Right atrium auricular region (tissue), 2 donors: ENCODE measurements around the gene CCDC196. TPM values are rescaled to one million over a fixed set of nuclear protein-coding genes. Genes with fewer than 3 reads are reported as not detected.
"Not testable (repeated sequence)": the region's sequence is repeated elsewhere in the genome, so short reads cannot be mapped to it uniquely, and the experiment has no call there.

ENCODE experiments used
- DNase-seq: peaks from one replicate; pipeline ENCODE4 v3.0.0-alpha.2; 2019; ENCODE audit warnings: low spot score
- H3K27ac ChIP-seq, 2 donors: fragments of 200-600 bp; sonication (generic); 1 replicate in 1 of 2; 2 replicates in 1 of 2; pipeline ENCODE4 v1.5.1; 2016 to 2019
- H3K27me3 ChIP-seq, 2 donors: fragments of 200-600 bp; sonication (generic); one replicate each; pipeline versions ENCODE4 v1.5.1 to v1.6.0; 2017 to 2019
- H3K36me3 ChIP-seq: fragments of 200-600 bp; sonication (generic); one replicate; pipeline ENCODE4 v1.5.1; 2016
- H3K4me1 ChIP-seq, 2 donors: fragments of 200-600 bp; sonication (generic); one replicate each; pipeline versions ENCODE4 v1.5.1 to v1.6.0; 2017 to 2019
- H3K4me3 ChIP-seq, 2 donors: fragments of 200-600 bp; sonication (generic); 1 replicate in 1 of 2; 2 replicates in 1 of 2; pipeline ENCODE4 v1.5.1; 2017 to 2019; ENCODE audit warnings: mild to moderate bottlenecking in 1 of 2, moderate library complexity in 1 of 2
- H3K9me3 ChIP-seq, 2 donors: fragments of 200-600 bp; sonication (generic); one replicate each; pipeline ENCODE4 v1.5.1; 2019
- CTCF ChIP-seq, 2 donors: fragments of 200-600 bp; sonication (generic); IDR thresholded peaks; one replicate each; pipeline ENCODE4 v1.5.1; 2019; ENCODE audit warnings: antibody characterized with exemption in 2 of 2
- total RNA-seq, 2 donors: library from RNA; depleted of rRNA; stranded (reverse); fragments of >200 nt; gene quantifications; one replicate each; pipeline ENCODE4 v1.1.0, GENCODE V29; 2016

CCDC196 gene
- total RNA-seq, 2 donors from 2014 or later, result not detected

GRCh38 chr14:66543996-66544395 is 57.8 kb downstream of the CCDC196 start:
- Histone ChIP-seq H3K36me3 (no peaks in the 10 kb centered on the region), H3K4me1 (peaks cover 0 to 12% of the 10 kb centered on the region in 2 donors), H3K27me3 (no peaks in the 10 kb centered on the region), H3K27ac (no peak overlapping the region), H3K4me3 (no peak overlapping the region), H3K9me3 (no peaks in the 10 kb centered on the region)
- DNase-seq, result no peak
- TF ChIP-seq CTCF (IDR thresholded peaks at IDR 0.05), result no peak

- not testable (repeated sequence) for DNase-seq, H3K27ac ChIP-seq, H3K4me1 ChIP-seq, H3K27me3 ChIP-seq, H3K4me3 ChIP-seq, H3K36me3 ChIP-seq, H3K9me3 ChIP-seq
Observed at GRCh38 chr14:66545191-66545590, 59.0 kb downstream of the CCDC196 start.

GRCh38 chr14:66545751-66546150 is 59.6 kb downstream of the CCDC196 start:
- not testable (repeated sequence) for H3K4me3 ChIP-seq, DNase-seq, H3K27me3 ChIP-seq, H3K4me1 ChIP-seq, H3K36me3 ChIP-seq, H3K27ac ChIP-seq, H3K9me3 ChIP-seq

Other genes with a start within 250 kb of the CCDC196 start
- gene GPHN, start 21.8 kb downstream of the CCDC196 start, total RNA-seq, result 10 to 100 TPM; 14.9 TPM